NCI-H524 treated with DMSO at 0.1 percent for 48 hours (cell line): ENCODE data around the gene SAMD14.

Experiments
- DNase-seq: peaks from one replicate; lab custom pipeline; 2025; lab: John Stamatoyannopoulos, UW

Gene SAMD14

DNA sequence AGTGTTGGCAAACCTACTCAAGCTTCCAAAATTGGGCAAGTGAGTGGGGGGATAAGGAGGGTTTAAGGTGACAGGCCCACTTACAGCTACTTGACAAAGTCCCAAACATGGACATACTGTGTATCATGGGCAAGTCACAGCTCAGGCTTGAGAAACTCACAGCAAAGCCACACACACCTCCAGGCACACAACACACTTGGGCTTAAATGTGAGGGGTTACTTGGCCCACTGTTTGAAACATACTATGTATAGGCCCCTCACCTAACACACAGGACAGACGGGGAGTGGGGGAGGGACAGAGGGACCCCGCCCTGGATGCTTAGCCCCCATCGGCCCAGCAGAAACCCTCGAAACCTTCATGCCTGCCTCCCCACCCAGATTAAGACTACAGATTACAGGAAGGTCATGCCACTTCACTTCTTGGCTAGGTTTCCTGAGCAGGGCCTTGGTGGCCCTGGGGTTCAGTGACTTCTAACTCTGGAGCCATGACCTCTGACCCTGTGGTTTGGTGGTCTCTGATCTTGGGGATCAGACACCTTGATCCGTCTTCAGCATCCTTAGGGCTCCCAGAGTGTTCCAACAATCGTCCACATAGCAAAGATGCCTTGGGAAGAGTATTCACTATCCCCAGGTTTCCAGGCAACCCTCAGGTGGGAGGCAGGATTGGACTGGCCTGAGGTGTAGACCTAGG lies 2.3 kb upstream of the SAMD14 start:
- no peak for DNase-seq

DNA sequence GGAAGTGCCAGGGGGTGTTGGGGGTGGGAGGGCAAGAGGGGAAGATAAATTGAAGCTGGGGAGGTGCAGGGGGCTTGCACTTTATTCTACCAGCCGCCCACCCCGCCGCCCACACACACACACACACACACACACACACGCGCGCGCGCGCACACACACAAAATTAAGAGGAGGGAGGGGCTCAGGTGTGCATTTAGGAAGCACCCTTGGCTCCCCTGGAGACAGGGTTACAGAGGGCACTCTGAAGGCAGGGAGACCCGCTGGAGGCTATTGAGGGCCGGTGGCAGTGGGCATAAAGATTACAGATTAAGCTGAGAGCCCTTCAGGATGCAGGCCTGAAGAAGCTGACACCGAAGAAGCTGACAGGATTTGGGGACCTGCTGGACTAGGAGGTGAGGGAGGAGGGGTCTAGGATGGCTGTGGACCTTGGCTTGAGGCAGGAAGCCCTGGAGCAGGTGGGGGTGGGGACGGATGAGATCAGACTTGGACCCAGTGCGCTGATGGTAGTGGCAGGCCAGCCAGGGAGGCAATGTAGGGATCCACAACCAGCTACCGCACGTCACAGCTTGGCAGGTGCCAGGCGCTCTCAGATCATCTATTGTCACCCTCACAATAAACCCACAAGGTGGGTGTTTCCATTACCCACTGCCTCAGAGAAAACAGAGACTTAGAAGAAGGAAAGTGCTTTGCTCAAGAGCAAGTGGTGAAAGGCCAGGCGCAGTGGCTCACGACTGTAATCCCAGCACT lies 772 bp upstream of the SAMD14 start:
- DNase-seq: no peak

DNA sequence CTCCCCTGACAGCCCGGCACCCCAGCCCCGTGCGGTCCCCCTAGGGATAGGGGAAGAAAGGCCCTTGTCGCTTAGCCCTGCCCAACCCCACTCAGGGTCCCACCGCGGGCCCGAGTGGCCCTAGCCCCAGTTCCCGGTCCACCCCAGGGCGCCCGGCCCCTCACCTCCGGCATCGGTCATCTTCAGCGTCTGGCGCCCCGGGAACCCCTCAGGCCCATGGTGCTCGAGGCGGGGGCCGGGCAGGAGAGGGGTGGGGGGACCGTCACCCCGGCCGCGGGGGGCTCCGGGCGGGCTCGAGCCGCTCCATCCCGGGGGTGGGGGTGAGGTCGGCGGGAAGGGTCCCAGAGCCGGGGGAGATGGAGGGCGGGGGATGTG lies 620 bp downstream of the SAMD14 start:
- DNase-seq: no peak

DNA sequence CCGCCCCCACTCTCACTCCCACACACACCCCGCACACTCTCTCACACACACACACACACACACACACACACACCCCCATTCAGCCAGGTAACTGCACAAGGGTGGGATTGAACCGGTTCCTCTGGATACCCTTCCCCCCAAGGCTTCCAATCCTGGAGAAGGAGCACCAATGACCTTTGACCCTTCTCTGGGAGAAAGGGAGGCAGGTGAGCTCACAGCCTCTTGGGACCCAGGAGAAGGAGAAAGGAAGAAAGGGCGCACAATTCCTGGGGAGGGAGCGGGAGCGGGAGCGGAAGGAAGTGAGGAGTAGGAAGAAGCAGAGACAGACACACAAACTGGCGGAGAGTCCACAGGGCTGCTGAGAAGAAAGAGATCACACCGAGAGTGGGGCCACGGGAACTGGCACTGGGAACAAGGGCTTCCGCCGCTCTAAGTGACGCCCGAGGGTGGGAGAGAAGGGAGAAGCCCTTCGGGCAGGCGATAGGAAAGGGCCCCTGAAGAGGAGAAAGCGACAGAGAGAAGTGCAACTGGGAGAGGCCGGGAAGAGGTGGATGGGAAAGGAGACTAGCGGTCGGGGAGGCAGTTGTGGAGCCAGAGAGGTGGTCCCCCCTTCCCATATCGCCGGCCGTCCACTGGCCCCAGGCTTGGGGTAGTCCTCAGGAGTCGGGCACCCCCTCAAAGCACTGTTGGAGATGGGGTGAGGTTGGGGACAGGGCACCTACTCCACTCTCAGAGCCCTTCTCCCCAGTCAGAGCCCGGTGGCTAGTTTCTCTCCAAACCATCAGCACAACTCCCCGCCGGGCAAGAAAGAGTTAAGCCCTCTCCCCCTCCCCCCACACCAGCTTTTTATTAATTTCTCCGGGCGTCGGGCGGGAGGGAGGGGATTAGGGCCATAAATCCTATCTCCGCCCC lies 1.3 kb downstream of the SAMD14 start:
- DNase-seq: no peak

DNA sequence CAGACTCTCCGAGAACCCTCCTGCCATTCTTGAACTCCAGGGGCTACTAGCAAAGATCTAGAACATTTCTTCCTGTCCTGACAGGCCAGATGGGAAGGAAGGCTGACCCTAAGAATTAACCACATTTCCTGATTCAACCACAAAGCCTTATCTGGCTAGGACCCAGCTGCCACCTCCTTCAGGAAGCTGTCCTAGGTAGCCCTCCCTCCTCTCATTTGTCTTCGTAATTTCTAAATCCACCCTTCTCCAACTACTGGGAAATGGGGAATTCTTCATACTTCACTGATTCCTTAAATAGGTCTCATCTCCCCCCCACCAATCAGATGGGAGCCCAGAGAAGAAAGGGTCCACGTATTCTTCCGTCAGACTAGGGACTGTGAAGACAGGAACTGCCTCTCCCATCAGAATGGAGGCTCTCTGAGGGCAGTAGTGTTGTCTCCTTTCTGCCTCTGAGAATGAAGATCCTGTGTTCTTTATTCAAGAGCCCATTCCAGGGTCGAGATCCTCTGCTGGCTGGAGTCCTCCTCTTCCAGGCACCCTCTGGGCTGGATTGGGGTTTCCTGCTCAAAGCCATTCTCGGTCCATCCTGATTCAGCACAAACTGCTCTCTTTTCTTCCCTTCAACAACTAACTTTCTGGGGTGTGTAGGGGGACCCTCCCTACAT lies 2.1 kb downstream of the SAMD14 start:
- no peak for DNase-seq

DNA sequence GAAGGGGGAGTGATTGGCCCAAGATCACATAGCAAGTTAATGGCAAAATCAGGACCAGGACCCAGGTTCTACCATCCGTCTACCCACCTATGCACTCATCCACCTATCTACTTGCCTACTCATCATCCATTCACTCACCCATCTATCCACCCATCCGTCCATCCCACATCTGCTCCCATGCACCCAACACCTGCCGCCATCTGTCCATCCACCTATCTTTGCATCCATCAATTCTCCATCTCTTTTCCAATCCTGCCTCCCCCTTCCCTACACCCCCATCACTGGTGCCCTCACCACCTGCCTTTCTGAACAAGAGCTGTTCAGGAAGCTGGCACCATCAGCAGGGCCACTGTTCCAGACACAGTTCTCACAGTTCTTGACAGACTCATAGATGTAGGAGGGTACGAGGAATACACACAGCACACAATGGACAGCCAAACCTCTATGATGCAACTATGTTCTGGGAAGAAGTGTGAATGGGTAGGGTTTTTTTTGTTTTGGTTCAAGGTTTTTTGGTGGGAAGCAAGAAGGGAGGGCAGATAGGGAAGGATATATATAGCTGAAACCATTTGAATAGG lies 4.5 kb downstream of the SAMD14 start:
- DNase-seq: peak; percentile 62

DNA sequence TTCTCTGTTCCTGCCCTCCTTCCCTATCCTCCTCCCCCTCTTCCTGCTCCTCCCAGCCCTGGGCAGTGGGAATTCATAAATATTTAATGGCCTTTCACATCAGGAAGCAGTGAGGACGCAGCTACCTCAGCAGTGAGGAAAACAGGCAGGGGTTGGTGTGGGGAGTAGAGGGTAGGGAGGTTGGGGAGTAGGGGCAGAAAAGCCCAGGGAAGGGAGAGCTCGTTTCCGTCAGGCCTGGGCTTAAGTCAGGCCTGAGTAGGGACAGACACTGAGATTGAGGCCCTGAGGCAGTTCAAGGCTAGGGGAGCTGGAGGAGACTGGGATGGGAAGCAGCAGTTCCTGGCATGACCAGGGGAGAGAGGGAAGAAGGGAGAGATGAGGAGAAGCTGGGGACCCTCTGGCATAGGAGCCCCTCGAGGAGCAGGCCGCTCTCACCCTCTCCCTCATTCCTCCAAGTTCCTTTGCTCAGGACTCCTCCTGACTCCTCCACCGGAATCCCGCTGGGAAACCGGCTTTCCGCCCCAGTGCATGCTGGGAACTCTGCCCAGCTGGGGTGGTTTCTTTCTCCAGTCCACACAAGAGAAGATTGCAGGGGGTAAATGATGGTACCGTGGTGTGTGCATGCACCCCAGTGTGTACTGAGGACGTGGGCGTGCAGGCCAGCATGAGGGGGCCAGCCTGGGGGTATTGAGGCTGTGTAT lies 6.2 kb downstream of the SAMD14 start:
- DNase-seq: no peak

DNA sequence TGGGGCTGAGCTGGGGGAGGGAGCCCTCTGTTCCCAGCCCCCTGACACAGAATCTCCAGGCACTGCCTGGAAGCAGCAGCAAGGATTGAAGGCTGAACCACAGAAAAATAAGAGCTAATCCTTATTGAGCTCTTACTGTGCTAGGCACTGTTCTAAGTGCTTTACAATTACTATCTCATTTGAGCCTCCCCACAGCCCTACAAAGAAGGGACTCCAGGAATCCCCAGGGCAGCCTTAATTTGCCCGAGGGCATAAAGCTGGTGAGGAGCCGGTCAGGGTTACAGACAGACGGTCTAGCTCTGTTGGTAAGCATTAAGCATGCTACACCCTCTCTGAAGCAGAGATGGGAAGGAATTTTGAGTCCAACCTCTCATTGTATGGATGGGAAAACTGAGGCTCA lies 7.0 kb downstream of the SAMD14 start:
- DNase-seq: no peak

DNA sequence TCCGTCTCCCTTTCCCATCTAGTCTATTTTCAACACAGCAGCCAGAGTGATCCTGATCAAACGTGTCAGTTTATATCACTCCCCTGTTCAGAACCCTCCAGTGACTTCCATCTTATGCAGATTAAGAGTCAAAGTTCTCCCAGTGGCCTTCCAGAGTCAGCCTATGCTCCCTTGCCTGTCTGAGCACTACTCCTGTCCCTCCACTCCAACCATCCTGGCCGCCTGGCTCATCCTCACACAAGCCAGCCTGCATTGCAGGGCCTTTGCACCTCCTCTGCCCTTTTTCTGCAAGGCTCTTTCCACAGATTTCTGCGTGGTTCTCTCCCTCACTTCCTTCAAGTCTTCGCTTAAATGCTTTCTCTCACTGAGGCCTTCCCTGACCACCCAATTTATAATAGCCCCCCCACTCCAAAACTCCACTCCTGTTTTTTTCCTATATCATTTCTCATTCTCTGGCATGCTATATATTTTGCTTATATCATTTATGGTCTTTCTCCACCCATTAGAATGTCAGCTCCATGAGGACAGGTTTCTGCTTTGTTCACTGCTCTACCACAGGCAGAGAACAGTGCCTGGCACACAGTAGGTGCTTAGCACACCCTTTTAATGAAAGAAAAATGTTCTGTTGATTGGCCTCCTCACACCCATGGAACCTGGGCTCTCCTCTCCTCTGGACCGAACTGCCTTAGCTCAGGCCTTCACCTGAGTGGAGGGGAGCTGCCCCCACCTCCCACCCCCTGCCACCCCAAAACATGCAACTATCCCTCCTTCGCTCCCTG lies 9.3 kb downstream of the SAMD14 start:
- DNase-seq: no peak

DNA sequence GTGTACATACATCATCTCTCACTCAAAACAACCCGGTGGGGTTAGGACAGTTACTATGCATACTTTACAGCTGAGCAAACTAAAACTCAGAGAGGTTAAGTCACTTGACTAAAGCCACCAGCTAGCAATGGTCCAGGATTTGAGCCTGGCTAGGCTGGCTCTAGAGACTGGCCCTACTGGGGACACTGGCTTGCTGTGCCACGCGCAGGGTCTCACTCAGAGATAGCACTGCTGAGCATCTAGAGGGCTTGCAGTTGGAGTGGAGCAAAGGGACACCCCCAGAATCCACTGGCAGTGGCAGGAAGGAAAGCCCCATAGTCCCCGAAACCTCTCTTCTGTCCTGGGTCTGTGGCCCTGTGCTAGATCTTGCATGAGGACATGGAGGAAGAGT lies 11.1 kb downstream of the SAMD14 start:
- no peak for DNase-seq

DNA sequence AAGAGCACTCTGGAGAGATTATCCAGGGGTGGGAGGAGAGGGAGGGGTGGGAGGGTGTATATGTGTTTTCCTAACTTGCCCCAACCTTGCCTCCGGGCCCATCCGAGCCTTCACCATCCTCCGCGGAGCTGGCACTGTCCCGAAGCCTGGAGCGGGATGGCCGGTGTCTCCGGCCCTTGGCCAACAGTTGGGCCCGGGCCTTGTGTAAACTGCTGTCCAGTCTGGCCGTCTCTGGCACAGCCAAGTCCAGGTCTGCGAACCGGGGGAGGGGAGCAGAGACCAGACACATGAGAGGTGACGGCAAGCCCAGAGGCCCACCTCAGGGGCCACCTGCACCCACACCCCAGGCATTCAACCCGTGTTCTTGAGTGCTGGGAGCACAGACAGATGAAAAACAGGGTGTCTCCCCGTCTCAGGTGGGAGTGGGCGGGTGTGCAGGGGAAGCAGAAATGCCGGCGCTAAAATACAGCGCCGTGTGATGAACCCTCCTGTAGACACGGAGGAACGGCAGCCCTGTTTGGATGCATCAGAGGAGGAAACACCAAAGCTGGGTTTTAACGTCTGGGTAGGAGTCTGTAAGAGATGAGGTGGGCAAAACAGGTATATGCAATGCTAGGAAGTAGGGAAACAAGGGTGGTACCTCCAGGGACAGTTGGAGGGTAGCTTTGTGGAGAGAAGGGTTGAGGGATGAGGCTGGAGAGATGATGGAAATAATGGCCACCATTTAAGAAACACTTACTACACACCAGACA lies 11.7 kb downstream of the SAMD14 start:
- DNase-seq: no peak

DNA sequence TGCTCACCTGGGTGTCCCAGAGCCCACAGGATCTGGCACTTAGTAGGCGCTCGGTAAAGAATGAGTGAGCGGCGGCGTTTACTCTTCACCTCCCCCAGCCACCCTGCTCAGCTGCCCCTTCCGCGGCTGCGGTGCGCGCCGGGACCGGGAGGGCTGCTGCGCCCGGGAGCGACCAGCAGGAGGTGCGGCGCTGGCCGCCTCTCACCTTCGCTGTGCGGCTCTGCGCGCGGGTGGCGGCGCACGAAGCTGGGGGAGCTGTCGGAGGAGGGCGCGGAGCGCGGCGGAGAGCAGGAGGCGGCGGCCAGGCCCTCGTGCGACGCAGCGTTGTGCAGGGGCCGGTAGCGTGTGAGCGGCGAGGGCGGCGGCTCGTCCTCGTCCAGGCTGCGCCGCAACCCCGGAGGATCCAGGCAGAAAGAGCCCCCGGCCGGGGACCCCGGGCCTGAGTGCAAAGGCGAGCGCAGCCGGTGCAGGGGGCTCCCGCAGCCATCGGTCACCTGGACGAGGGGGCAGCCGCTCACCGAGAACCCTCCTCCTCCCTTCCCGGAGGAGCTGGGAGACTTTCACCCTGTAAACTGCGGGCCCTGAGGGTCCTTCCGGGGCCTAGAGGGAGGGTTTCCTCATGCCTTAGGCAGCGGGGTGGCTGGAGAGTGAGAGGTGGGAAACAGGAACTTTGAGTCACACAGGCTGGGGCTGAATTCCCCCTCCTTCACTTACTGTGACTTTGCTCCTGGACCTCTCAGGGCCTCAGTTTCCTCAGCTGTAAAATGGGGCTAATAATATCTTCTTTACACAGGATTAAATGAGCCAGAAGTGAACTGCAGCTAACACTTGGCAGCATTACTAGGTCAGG lies 12.5 kb downstream of the SAMD14 start:
- no peak for DNase-seq

DNA sequence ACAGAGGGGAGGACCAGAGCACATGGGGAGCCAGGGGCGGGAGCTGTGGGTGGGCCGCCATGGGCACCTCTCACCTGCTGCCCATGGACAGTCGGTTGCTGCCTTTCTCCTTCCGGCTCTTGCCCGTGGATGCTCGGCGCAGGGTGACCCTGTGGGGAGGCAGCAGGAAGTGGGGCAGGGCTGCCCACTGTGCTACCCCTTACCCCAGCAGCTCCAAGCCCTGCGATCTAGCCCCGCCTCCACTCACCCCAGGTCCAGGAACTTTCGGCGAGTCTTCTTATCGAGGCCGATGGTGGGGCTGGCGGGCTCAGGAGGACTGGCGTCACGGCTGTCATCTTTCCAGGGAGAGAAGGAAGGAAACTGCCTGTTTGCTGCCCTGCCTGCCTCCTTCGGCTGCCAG lies 14.2 kb downstream of the SAMD14 start:
- no peak for DNase-seq

DNA sequence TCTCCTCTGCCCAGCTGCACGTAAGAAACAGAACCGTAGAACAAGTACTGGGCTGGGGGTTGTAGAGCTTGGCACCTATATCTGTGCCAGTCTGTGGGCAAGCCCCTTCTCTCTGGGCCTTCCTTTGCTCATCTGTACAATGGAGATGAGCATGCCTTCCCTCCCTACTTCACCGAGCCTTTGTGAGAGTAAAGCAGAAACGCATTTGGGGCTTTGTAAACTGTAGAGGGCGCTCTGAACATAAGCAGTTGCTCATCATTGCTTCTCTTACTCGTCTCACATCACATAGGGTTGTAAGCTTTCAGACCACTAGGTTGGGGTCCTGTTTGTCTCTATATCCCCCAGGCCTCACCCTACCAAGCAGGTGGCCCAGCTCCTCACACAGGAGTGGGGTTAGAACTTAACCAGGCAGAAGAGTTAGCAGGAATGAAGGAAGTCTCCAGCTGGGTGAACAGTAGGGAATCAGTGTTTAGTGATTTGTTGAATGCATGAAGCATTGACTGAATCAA lies 15.1 kb downstream of the SAMD14 start:
- peak; percentile 52 for DNase-seq

DNA sequence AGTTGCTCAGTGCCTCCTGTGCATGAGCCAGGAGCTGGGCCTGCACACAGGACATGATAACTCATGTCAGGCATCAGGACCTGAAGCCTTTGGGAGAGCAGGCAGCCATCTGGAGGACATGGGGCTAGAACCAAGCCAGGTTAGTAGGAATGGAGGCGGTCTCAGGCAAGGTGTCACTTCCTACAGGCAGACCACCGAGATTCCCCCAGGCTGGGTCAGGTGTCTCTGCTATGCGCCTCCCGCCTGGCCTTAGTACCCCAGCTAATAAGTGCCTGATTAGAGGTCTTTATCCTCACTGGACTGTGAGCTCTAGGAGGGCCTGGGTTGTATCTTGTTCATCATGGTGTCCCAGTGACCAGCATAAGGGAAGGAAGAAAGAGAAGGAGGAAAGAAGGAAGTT lies 15.6 kb downstream of the SAMD14 start:
- DNase-seq: no peak

DNA sequence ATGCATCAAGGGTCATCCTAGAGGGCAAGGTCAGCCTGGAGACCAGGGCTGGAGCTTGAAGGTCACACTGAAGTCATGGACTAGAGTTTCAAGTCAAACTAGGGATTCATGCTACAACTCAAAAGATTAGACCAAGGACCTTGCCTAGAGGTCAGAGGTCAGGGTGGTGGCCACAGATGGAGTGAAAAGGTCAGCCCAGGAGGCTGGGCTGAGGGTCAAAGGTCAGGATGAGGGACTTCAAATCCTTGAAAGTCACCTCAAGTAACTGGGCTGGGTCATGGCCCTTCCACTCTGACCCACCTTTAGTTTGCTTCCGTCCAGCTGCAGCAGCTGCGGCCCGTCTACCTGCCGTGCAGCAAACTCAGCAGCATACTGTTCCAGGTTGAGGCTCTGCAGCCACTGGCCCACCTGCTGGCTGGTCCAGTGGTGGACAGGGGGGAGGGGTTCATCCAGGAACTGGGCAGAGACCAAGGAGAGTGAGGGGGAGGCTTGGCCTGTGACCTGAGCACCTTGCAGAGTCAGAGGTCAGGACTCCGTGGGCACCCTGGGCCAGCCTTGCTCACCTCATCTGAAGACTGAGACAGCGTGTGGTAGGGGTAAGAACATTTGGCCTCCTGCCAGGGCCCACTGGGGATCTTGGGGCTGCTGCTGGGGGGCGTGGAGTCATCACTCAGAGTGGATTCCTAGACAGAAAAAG lies 16.2 kb downstream of the SAMD14 start:
- no peak for DNase-seq

DNA sequence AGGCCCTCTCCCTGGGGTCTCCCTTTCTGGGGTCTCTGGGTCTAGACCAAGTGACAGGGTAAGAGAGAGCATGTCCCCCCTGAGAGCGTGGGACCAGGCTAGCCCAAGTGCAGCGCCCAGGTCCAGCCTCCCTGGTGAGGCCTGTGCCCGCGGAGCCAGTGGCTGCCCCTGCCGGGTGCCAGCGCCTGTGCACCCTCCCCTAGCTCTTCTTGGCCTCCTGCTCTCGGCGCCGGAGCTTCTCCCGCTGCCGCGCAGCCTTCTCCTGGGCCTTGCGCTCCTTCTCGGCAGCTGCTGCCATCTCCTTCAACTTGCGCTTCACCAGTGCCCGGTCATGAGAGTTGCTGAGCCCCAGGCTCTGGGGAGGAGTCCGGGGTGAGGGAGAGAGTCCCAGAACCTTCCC lies 17.3 kb downstream of the SAMD14 start:
- DNase-seq: no peak
